ENCODE results near the gene MACROD2. TPM values are rescaled to one million over a fixed set of nuclear protein-coding genes. Genes with fewer than 3 reads are reported as not detected.

Gene MACROD2
- total RNA-seq, 1 donor from 2014 or later = 2.4 TPM

- Histone ChIP-seq H3K9ac (ENCODE audit: low read length) (no peak overlapping the region), H3K36me3 (ENCODE audit: insufficient read depth, low read length) (no peaks in the 10 kb centered on the region), H3K4me3 (ENCODE audit: insufficient read depth, low read depth, low read length) (no peak overlapping the region), H3K79me2 (ENCODE audit: insufficient read depth, low read length) (no peaks in the 10 kb centered on the region), H3K9me3 (ENCODE audit: insufficient read depth, low read depth, low read length) (no peaks in the 10 kb centered on the region), H3K27me3 (ENCODE audit: insufficient read depth, low read length) (no peaks in the 10 kb centered on the region), H4K20me1 (ENCODE audit: insufficient read depth, low read length) (no peaks in the 10 kb centered on the region), H3K27ac (ENCODE audit: low read depth, low read length) (no peak overlapping the region), H2AFZ (ENCODE audit: low read depth, low read length) (no peak overlapping the region), H3K4me2 (ENCODE audit: low read length) (no peak overlapping the region), H3K4me1 (ENCODE audit: insufficient read depth, low read length) (no peaks in the 10 kb centered on the region)
- Mint-ChIP-seq H3K4me3 (ENCODE audit: unreplicated experiment) (no peak overlapping the region), H3K4me1 (ENCODE audit: low read depth, unreplicated experiment) (peaks cover 5% of the 10 kb centered on the region), H3K36me3 (ENCODE audit: low read depth, unreplicated experiment) (no peaks in the 10 kb centered on the region), H3K9me3 (ENCODE audit: unreplicated experiment) (no peaks in the 10 kb centered on the region), H3K27me3 (ENCODE audit: low read depth, unreplicated experiment) (no peaks in the 10 kb centered on the region), H3K27ac (ENCODE audit: unreplicated experiment) (no peak overlapping the region)
- no peak for TF ChIP-seq EZH2 (IDR thresholded peaks at IDR 0.05; ENCODE audit: insufficient read depth, low read length)
- TF ChIP-seq, protein P1, sequence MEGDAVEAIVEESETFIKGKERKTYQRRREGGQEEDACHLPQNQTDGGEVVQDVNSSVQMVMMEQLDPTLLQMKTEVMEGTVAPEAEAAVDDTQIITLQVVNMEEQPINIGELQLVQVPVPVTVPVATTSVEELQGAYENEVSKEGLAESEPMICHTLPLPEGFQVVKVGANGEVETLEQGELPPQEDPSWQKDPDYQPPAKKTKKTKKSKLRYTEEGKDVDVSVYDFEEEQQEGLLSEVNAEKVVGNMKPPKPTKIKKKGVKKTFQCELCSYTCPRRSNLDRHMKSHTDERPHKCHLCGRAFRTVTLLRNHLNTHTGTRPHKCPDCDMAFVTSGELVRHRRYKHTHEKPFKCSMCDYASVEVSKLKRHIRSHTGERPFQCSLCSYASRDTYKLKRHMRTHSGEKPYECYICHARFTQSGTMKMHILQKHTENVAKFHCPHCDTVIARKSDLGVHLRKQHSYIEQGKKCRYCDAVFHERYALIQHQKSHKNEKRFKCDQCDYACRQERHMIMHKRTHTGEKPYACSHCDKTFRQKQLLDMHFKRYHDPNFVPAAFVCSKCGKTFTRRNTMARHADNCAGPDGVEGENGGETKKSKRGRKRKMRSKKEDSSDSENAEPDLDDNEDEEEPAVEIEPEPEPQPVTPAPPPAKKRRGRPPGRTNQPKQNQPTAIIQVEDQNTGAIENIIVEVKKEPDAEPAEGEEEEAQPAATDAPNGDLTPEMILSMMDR (IDR thresholded peaks at IDR 0.05; ENCODE audit: insufficient read depth, low read depth, low read length) = no peak
- FAIRE-seq (no peak), DNase-seq (ENCODE audit: low read depth) (no peak)
These were observed 1041.6 kb downstream of the MACROD2 start for GRCh38 chr20:15036948-15037347.

DNA sequence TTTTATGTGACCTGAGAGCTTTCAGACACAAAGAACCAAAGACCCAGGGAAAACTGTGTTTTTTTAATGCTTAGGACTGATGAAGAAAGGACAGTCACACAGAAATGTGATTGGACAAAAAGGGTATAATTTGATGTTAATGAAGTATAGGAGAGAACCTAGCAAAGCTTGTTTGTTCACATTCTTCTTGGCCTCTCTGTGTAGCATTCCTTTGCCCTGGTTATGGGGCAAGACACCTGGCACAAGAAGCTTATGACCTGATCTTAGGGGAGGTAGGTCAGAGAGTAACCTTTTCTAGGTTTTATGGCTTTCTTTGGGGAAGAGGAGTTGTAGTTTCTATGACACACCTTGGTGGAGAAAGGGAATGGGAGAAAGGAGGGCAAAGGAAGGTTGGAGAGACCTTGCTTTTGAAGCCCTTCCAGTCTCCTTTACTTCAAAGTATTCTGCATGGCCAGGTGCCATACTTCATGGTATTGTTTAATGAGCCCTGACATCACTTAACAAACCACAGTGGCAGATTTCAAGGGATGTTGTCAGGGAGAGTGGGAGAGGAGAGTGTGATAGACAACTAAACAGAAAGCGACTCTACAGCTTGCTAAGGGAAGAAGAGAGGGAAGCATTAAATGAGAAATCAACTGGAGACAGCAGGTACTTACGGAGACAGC is 1043.9 kb downstream of the MACROD2 start:
- no peak overlapping the region for H3K27ac Mint-ChIP-seq (ENCODE audit: unreplicated experiment)
- no peak overlapping the region for H3K4me2 ChIP-seq (ENCODE audit: low read length)
- H3K9me3 ChIP-seq (ENCODE audit: insufficient read depth, low read depth, low read length) = no peaks in the 10 kb centered on the region

GRCh38 chr20:15042723-15043122 is 1047.4 kb downstream of the MACROD2 start:
- DNase-seq (ENCODE audit: low read depth) (no peak), FAIRE-seq (no peak)
- peaks cover 2% of the 10 kb centered on the region for H3K9me3 Mint-ChIP-seq (ENCODE audit: unreplicated experiment)
- H3K4me1 Mint-ChIP-seq (ENCODE audit: low read depth, unreplicated experiment) = peaks cover 7% of the 10 kb centered on the region
- no peak overlapping the region for H3K27ac Mint-ChIP-seq (ENCODE audit: unreplicated experiment)
- no peaks in the 10 kb centered on the region for H3K79me2 ChIP-seq (ENCODE audit: insufficient read depth, low read length)
- H3K9me3 ChIP-seq (ENCODE audit: insufficient read depth, low read depth, low read length) = no peaks in the 10 kb centered on the region
- H3K36me3 ChIP-seq (ENCODE audit: insufficient read depth, low read length) = no peaks in the 10 kb centered on the region
- H4K20me1 ChIP-seq (ENCODE audit: insufficient read depth, low read length) = no peaks in the 10 kb centered on the region
- H3K9ac ChIP-seq (ENCODE audit: low read length) = no peak overlapping the region
- H3K4me2 ChIP-seq (ENCODE audit: low read length) = no peak overlapping the region
- H3K4me3 ChIP-seq (ENCODE audit: insufficient read depth, low read depth, low read length) = no peak overlapping the region
- H3K27ac ChIP-seq (ENCODE audit: low read depth, low read length) = no peak overlapping the region
- no peak overlapping the region for H3K4me3 Mint-ChIP-seq (ENCODE audit: unreplicated experiment)
- H3K27me3 ChIP-seq (ENCODE audit: insufficient read depth, low read length) = no peaks in the 10 kb centered on the region
- H3K27me3 Mint-ChIP-seq (ENCODE audit: low read depth, unreplicated experiment) = no peaks in the 10 kb centered on the region
- H3K36me3 Mint-ChIP-seq (ENCODE audit: low read depth, unreplicated experiment) = no peaks in the 10 kb centered on the region
- H2AFZ ChIP-seq (ENCODE audit: low read depth, low read length) = no peak overlapping the region
- H3K4me1 ChIP-seq (ENCODE audit: insufficient read depth, low read length) = no peaks in the 10 kb centered on the region
- TF ChIP-seq, protein P1 (IDR thresholded peaks at IDR 0.05; ENCODE audit: insufficient read depth, low read depth, low read length) = no peak
- no peak for TF ChIP-seq EZH2 (IDR thresholded peaks at IDR 0.05; ENCODE audit: insufficient read depth, low read length)

More for the DNA sequence above, 1043.9 kb downstream of the MACROD2 start:
- peaks cover 5% of the 10 kb centered on the region for H3K4me1 Mint-ChIP-seq (ENCODE audit: low read depth, unreplicated experiment)
- no peaks in the 10 kb centered on the region for H3K79me2 ChIP-seq (ENCODE audit: insufficient read depth, low read length)
- H3K4me1 ChIP-seq (ENCODE audit: insufficient read depth, low read length) = no peaks in the 10 kb centered on the region
- H3K27me3 ChIP-seq (ENCODE audit: insufficient read depth, low read length) = no peaks in the 10 kb centered on the region
- no peak overlapping the region for H3K27ac ChIP-seq (ENCODE audit: low read depth, low read length)
- no peaks in the 10 kb centered on the region for H3K36me3 Mint-ChIP-seq (ENCODE audit: low read depth, unreplicated experiment)
- H3K36me3 ChIP-seq (ENCODE audit: insufficient read depth, low read length) = no peaks in the 10 kb centered on the region
- H3K4me3 Mint-ChIP-seq (ENCODE audit: unreplicated experiment) = no peak overlapping the region
- H3K9me3 Mint-ChIP-seq (ENCODE audit: unreplicated experiment) = peaks cover 2% of the 10 kb centered on the region
- FAIRE-seq (no peak), DNase-seq (ENCODE audit: low read depth) (no peak)
- no peaks in the 10 kb centered on the region for H3K27me3 Mint-ChIP-seq (ENCODE audit: low read depth, unreplicated experiment)
- H2AFZ ChIP-seq (ENCODE audit: low read depth, low read length) = no peak overlapping the region
- no peak overlapping the region for H3K4me3 ChIP-seq (ENCODE audit: insufficient read depth, low read depth, low read length)
- no peak for TF ChIP-seq EZH2 (IDR thresholded peaks at IDR 0.05; ENCODE audit: insufficient read depth, low read length)
- TF ChIP-seq, protein P1 (IDR thresholded peaks at IDR 0.05; ENCODE audit: insufficient read depth, low read depth, low read length) = no peak
- no peak overlapping the region for H3K9ac ChIP-seq (ENCODE audit: low read length)
- no peaks in the 10 kb centered on the region for H4K20me1 ChIP-seq (ENCODE audit: insufficient read depth, low read length)
